Fibroblast of lung (primary cell): Measurements from ENCODE around the gene ZNF514. TPM values are rescaled to one million over a fixed set of nuclear protein-coding genes. Genes with fewer than 3 reads are reported as not detected.

Source experiments
- DNase-seq, 2 donors: peaks; one replicate each; pipeline versions ENCODE4 v3.0.0 to v3.0.0-alpha.2; 2010; ENCODE audit warnings: low read depth in 2 of 2
- H2AFZ ChIP-seq: 2 replicates; pipeline ENCODE4 v1.5.1; 2012; ENCODE audit warnings: low read length, control low read depth, inconsistent platforms
- H3K27ac ChIP-seq: 2 replicates; pipeline ENCODE4 v1.5.1; 2011; ENCODE audit warnings: low read length, control low read depth; ENCODE audit not compliant: insufficient read depth
- H3K27me3 ChIP-seq: 2 replicates; pipeline ENCODE4 v1.5.1; 2011; ENCODE audit warnings: mild to moderate bottlenecking, low read length; ENCODE audit not compliant: control insufficient read depth, insufficient read depth
- H3K36me3 ChIP-seq: 2 replicates; pipeline ENCODE4 v1.5.1; 2011; ENCODE audit warnings: low read length; ENCODE audit not compliant: control insufficient read depth, insufficient read depth
- H3K4me1 ChIP-seq: 2 replicates; pipeline ENCODE4 v1.5.1; 2011; ENCODE audit warnings: low read length; ENCODE audit not compliant: control insufficient read depth, insufficient read depth; ENCODE audit errors: extremely low read depth
- H3K4me2 ChIP-seq: 2 replicates; pipeline ENCODE4 v1.5.1; 2011; ENCODE audit warnings: low read length, control low read depth; ENCODE audit not compliant: insufficient read depth; ENCODE audit errors: extremely low read depth
- H3K4me3 ChIP-seq, 4 experiments: fragments of 200-600 bp in 1 of 4; sonication (generic) in 1 of 4; replicated peaks in 1 of 4; 2 replicates each; pipeline ENCODE4 v1.5.1; 2011 to 2016; ENCODE audit warnings: low read length in 4 of 4, low read depth in 3 of 4, mild to moderate bottlenecking in 3 of 4, control low read depth in 2 of 4, inconsistent platforms in 1 of 4, mixed read lengths in 1 of 4; ENCODE audit not compliant: insufficient read depth in 1 of 4; ENCODE audit errors: control extremely low read depth in 1 of 4
- H3K79me2 ChIP-seq: 2 replicates; pipeline ENCODE4 v1.5.1; 2012; ENCODE audit warnings: mild to moderate bottlenecking, low read length, inconsistent platforms; ENCODE audit not compliant: control insufficient read depth, insufficient read depth
- H3K9ac ChIP-seq: 2 replicates; pipeline ENCODE4 v1.5.1; 2011; ENCODE audit warnings: mild to moderate bottlenecking, low read length, control low read depth; ENCODE audit not compliant: insufficient read depth
- H3K9me3 ChIP-seq: 2 replicates; pipeline ENCODE4 v1.5.1; 2012; ENCODE audit warnings: low read depth, low read length; ENCODE audit not compliant: control insufficient read depth, insufficient read depth
- H4K20me1 ChIP-seq: 2 replicates; pipeline ENCODE4 v1.5.1; 2011; ENCODE audit warnings: low read length; ENCODE audit not compliant: control insufficient read depth, insufficient read depth; ENCODE audit errors: extremely low read depth
- EZH2 ChIP-seq: IDR thresholded peaks from 2 replicates; pipeline ENCODE4 v1.5.1; 2012; ENCODE audit warnings: low read length, control low read depth, mild to moderate bottlenecking; ENCODE audit errors: missing control alignments
- polyA plus RNA-seq, 2 donors: library from polyadenylated mRNA; depleted of rRNA in 1 of 2; stranded (reverse) in 1 of 2; unstranded in 1 of 2; fragments of >200 nt; gene quantifications; 2 replicates each; pipeline ENCODE4 v1.2.1, GENCODE V29; 2011 to 2012; ENCODE audit warnings: missing spikeins in 1 of 2
- total RNA-seq: library from RNA; depleted of rRNA; stranded (reverse); fragments of >200 nt; gene quantifications from 2 replicates; pipeline ENCODE4 v1.2.1, GENCODE V29; 2014
- TF ChIP-seq, protein P1 (sequence below), 2 donors: IDR thresholded peaks in 1 of 2; conservative IDR thresholded peaks in 1 of 2; 1 replicate in 1 of 2; 2 replicates in 1 of 2; pipeline ENCODE4 v1.5.1; 2011 to 2012; ENCODE audit warnings: low read length in 2 of 2, control low read depth in 1 of 2, inconsistent platforms in 1 of 2, low read depth in 1 of 2, mild to moderate bottlenecking in 1 of 2

The ZNF514 gene
- total and polyA plus RNA-seq, 2 donors (not counting 1 experiment from before 2014, with no cell fraction given): 6.5 to 14.2 TPM

GRCh38 chr2:95122197-95122551 lies 37.5 kb downstream of the ZNF514 start:
- Histone ChIP-seq H3K4me1 (peaks cover 2% of the 10 kb centered on the region), H3K27me3 (no peaks in the 10 kb centered on the region), H3K36me3 (no peaks in the 10 kb centered on the region), H3K27ac (peak overlapping the region; percentile 98), H4K20me1 (no peaks in the 10 kb centered on the region), H2AFZ (peak overlapping the region; percentile 96), H3K4me3 (peak overlapping the region; percentile 73 to 99 (median 98)), H3K79me2 (peaks cover 33% of the 10 kb centered on the region), H3K4me2 (peak overlapping the region; percentile 83), H3K9ac (peak overlapping the region; percentile 100), H3K9me3 (no peaks in the 10 kb centered on the region)
- DNase-seq: no peak
- TF ChIP-seq, protein P1, sequence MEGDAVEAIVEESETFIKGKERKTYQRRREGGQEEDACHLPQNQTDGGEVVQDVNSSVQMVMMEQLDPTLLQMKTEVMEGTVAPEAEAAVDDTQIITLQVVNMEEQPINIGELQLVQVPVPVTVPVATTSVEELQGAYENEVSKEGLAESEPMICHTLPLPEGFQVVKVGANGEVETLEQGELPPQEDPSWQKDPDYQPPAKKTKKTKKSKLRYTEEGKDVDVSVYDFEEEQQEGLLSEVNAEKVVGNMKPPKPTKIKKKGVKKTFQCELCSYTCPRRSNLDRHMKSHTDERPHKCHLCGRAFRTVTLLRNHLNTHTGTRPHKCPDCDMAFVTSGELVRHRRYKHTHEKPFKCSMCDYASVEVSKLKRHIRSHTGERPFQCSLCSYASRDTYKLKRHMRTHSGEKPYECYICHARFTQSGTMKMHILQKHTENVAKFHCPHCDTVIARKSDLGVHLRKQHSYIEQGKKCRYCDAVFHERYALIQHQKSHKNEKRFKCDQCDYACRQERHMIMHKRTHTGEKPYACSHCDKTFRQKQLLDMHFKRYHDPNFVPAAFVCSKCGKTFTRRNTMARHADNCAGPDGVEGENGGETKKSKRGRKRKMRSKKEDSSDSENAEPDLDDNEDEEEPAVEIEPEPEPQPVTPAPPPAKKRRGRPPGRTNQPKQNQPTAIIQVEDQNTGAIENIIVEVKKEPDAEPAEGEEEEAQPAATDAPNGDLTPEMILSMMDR (conservative IDR thresholded peaks at IDR 0.05 in 1 of 2, IDR thresholded peaks at IDR 0.05 in 1 of 2; ENCODE audit: low read depth in 1 of 2, low read length in 2 of 2): no peak
- no peak for TF ChIP-seq EZH2

GRCh38 chr2:95121407-95122196 lies 38.0 kb downstream of the ZNF514 start, which contains the start of gene MRPS5:
TSS of gene MRPS5 (minus strand) at chr2:95121808. CDS start at chr2:95121791, 17 bp downstream.
- peak; percentile 60 to 65 for DNase-seq
- Histone ChIP-seq H3K79me2 (peaks cover 33% of the 10 kb centered on the region), H2AFZ (peak within 1 kb of the TSS; percentile 97), H3K9ac (peak within 1 kb of the TSS; percentile 100), H3K4me2 (peak within 1 kb of the TSS; percentile 83), H3K9me3 (no peaks in the 10 kb centered on the region), H4K20me1 (no peaks in the 10 kb centered on the region), H3K4me1 (peaks cover 2% of the 10 kb centered on the region), H3K27ac (peak within 1 kb of the TSS; percentile 98), H3K36me3 (no peaks in the 10 kb centered on the region), H3K27me3 (no peaks in the 10 kb centered on the region), H3K4me3 (peak within 1 kb of the TSS; percentile 97 to 99 (median 99))
- TF ChIP-seq, protein P1 (conservative IDR thresholded peaks at IDR 0.05 in 1 of 2, IDR thresholded peaks at IDR 0.05 in 1 of 2; ENCODE audit: low read depth in 1 of 2, low read length in 2 of 2): peak in 1 of 2 donors; percentile 49
- TF ChIP-seq EZH2: no peak

DNA sequence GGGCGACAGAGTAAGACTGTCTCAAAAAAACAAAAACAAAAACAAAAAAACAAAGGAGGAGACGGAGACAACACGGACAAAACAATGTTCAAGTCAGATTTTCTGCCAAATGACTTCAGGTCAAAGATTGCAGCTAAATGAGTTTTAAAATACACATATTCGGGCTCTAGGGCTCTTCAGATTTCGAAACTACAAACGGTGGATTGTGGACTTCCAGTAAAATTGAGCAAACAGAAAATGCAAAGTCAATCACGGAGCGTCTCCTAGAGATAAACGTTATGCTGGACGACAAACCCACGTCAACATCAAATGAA lies 38.6 kb downstream of the ZNF514 start:
- peak in 1 of 2 donors; percentile 32 for DNase-seq
- TF ChIP-seq, protein P1 (conservative IDR thresholded peaks at IDR 0.05 in 1 of 2, IDR thresholded peaks at IDR 0.05 in 1 of 2; ENCODE audit: low read depth in 1 of 2, low read length in 2 of 2): no peak
- TF ChIP-seq EZH2: no peak

More for the DNA sequence above, 38.6 kb downstream of the ZNF514 start:
- H3K36me3 ChIP-seq: no peaks in the 10 kb centered on the region
- no peaks in the 10 kb centered on the region for H3K27me3 ChIP-seq
- H2AFZ ChIP-seq: peak overlapping the region; percentile 97
- H3K4me2 ChIP-seq: peak overlapping the region; percentile 83
- H3K4me3 ChIP-seq: peak overlapping the region; percentile 97 to 99 (median 99)
- peaks cover 2% of the 10 kb centered on the region for H3K4me1 ChIP-seq
- no peaks in the 10 kb centered on the region for H4K20me1 ChIP-seq
- peak overlapping the region; percentile 100 for H3K9ac ChIP-seq
- H3K79me2 ChIP-seq: peaks cover 33% of the 10 kb centered on the region
- H3K27ac ChIP-seq: peak overlapping the region; percentile 98
- no peaks in the 10 kb centered on the region for H3K9me3 ChIP-seq
